Measurements from ENCODE around the gene KLHL26. TPM values are rescaled to one million over a fixed set of nuclear protein-coding genes. Genes with fewer than 3 reads are reported as not detected.
"Not testable (repeated sequence)": the region's sequence is repeated elsewhere in the genome, so short reads cannot be mapped to it uniquely, and the experiment has no call there.

KLHL26 gene
- total RNA-seq, 6 experiments from 2014 or later = 3.6 to 9.3 (median 7.4) TPM

- Mint-ChIP-seq H3K4me1 (ENCODE audit: low read depth) (peaks cover 5% of the 10 kb centered on the region), H3K27me3 (ENCODE audit: insufficient read depth) (peaks cover 10% of the 10 kb centered on the region; the same call in 1 of the 2 replicates), H3K9me3 (no peaks in the 10 kb centered on the region), H3K4me3 (no peak overlapping the region), H3K36me3 (ENCODE audit: low read depth) (no peaks in the 10 kb centered on the region), H3K27ac (no peak overlapping the region)
- no peak for DNase-seq
- TF ChIP-seq, protein P1, sequence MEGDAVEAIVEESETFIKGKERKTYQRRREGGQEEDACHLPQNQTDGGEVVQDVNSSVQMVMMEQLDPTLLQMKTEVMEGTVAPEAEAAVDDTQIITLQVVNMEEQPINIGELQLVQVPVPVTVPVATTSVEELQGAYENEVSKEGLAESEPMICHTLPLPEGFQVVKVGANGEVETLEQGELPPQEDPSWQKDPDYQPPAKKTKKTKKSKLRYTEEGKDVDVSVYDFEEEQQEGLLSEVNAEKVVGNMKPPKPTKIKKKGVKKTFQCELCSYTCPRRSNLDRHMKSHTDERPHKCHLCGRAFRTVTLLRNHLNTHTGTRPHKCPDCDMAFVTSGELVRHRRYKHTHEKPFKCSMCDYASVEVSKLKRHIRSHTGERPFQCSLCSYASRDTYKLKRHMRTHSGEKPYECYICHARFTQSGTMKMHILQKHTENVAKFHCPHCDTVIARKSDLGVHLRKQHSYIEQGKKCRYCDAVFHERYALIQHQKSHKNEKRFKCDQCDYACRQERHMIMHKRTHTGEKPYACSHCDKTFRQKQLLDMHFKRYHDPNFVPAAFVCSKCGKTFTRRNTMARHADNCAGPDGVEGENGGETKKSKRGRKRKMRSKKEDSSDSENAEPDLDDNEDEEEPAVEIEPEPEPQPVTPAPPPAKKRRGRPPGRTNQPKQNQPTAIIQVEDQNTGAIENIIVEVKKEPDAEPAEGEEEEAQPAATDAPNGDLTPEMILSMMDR (IDR thresholded peaks at IDR 0.05) = no peak
Observed at GRCh38 chr19:18599485-18599884, 37.3 kb upstream of the KLHL26 start.

DNA sequence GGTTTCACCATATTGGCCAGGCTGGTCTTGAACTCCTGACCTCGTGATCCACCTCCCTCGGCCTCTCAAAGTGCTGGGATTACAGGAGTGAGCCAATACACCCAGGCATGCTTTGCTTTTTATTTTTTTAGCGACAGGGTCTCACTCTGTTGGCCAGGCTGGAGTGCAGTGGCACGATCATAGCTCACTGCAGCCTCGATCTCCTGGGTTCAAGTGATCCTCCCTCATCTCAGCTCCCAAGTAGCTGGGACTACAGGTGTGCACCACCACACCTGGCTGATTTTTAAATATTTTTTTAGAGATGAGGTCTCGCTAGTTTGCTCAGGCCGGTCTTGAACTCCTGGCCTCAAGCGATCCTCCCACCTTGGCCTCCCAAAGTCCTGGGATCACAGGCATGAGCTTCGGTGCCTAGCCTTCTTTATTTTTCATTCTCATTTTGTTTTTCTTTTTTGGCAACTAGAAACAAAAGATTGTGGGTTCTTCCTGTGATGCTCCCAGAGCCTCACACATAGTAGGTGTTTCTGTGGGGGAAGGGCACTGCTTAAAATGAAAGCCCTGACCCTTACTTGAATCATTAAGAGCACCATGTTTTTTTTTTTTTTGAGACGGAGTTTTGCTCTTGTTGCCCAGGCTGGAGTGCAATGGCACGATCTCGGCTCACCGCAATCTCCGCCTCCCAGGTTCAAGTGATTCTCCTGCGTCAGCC lies 36.0 kb upstream of the KLHL26 start:
- not testable (repeated sequence) for H3K4me1 Mint-ChIP-seq (ENCODE audit: low read depth); H3K9me3 Mint-ChIP-seq; H3K36me3 Mint-ChIP-seq (ENCODE audit: low read depth); H3K27ac Mint-ChIP-seq; DNase-seq; H3K4me3 Mint-ChIP-seq
- H3K27me3 Mint-ChIP-seq (ENCODE audit: insufficient read depth) = peaks cover 16% of the 10 kb centered on the region

- no peak for DNase-seq
- Mint-ChIP-seq H3K36me3 (ENCODE audit: low read depth) (no peaks in the 10 kb centered on the region), H3K27me3 (ENCODE audit: insufficient read depth) (peaks cover 12% of the 10 kb centered on the region), H3K9me3 (no peaks in the 10 kb centered on the region), H3K4me1 (ENCODE audit: low read depth) (no peaks in the 10 kb centered on the region), H3K4me3 (no peak overlapping the region), H3K27ac (no peak overlapping the region)
- TF ChIP-seq, protein P1 (IDR thresholded peaks at IDR 0.05) = no peak
Observed at GRCh38 chr19:18601875-18602274, 35.0 kb upstream of the KLHL26 start.

- H3K4me3 Mint-ChIP-seq = no peak overlapping the region
- no peaks in the 10 kb centered on the region for H3K36me3 Mint-ChIP-seq (ENCODE audit: low read depth)
- TF ChIP-seq, protein P1 (IDR thresholded peaks at IDR 0.05) = peak; percentile 33
- peaks cover 21% of the 10 kb centered on the region for H3K27me3 Mint-ChIP-seq (ENCODE audit: insufficient read depth)
- no peak overlapping the region for H3K27ac Mint-ChIP-seq
- DNase-seq = no peak
- no peaks in the 10 kb centered on the region for H3K9me3 Mint-ChIP-seq
- H3K4me1 Mint-ChIP-seq (ENCODE audit: low read depth) = no peaks in the 10 kb centered on the region
Observed at GRCh38 chr19:18603255-18603957, 33.4 kb upstream of the KLHL26 start.

DNA sequence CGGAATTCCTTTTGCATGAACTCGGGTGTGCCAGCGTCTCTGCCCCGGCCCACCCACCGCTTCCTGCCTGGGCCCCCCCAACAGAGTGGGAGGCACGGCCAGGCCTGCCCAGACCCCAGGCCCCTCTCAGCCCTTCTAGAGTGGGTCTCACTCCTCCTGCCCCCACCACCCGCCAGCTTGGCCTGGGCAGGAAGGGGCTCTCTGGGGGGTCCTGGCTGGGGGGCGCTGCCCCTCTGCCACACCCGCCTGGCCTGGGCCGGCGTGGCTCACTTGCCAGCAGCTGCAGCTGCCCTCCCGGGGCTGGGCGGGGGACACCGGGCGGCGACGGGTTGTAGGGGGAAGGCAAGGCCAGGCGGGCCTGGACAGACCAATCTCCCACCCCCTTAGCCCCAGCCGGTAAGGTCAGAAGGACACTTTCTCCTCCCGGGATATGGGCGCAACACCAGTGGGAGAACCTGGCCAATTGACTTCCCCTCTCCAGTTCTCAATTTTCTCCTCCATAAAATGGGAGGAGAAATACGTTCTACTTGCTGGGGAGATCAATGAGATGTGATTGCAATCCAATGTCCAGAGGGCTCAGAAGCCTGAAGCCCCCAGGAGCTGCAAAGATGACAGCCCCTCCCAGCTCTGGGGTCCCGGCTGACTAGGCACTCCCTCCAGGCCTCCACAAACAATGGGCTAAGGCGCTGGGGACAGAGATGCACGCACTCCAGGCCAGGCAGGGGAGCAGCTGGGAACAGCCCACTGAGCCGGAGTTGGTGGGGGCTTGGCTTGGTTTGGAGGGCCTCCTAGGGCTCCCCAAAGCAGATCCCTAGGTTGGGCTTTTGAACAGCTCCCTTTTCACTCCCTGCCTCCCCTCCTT lies 32.6 kb upstream of the KLHL26 start:
- TF ChIP-seq, protein P1 (IDR thresholded peaks at IDR 0.05) = no peak
- Mint-ChIP-seq H3K27ac (no peak overlapping the region), H3K27me3 (ENCODE audit: insufficient read depth) (peaks cover 27% of the 10 kb centered on the region), H3K9me3 (no peaks in the 10 kb centered on the region), H3K4me1 (ENCODE audit: low read depth) (no peaks in the 10 kb centered on the region), H3K4me3 (no peak overlapping the region), H3K36me3 (ENCODE audit: low read depth) (no peaks in the 10 kb centered on the region)
- DNase-seq = no peak
